ENCODE measurements around the gene SLC36A1. TPM values are rescaled to one million over a fixed set of nuclear protein-coding genes. Genes with fewer than 3 reads are reported as not detected.
A peak's percentile ranks its signal among the peaks of the same experiment; 100 is the strongest.

Gene SLC36A1
- total RNA-seq, 2 experiments from 2014 or later, result 3.5 to 3.7 TPM

GRCh38 chr5:151427258-151427657, 20.1 kb upstream of the SLC36A1 start:
- CTCF ChIA-PET, result interaction anchor here (1.2 kb wide), 1 partner anchor 96 kb away, joined by 3 read pairs; no protein-coding TSS in a partner anchor
- DNase-seq, result no peak

GRCh38 chr5:151430731-151431130, 16.7 kb upstream of the SLC36A1 start:
- no peaks in the 10 kb centered on the region for H3K36me3 Mint-ChIP-seq (ENCODE audit: low read depth)
- intact Hi-C loops (cut with micrococcal nuclease), result no loop called here
- CTCF ChIA-PET, result interaction anchor here (1.0 to 1.2 kb wide), 3 partner anchors 25 to 221 kb away, joined by 3 to 4 read pairs (median 3); no protein-coding TSS in a partner anchor
- H3K27me3 Mint-ChIP-seq, result peaks cover 11% of the 10 kb centered on the region
- ATAC-seq (no peak), DNase-seq (no peak)
- no peaks in the 10 kb centered on the region for H3K4me1 Mint-ChIP-seq (ENCODE audit: low read depth)
- no peak overlapping the region for H3K27ac Mint-ChIP-seq
- peaks cover 2% of the 10 kb centered on the region for H3K9me3 Mint-ChIP-seq
- TF ChIP-seq CTCF (IDR thresholded peaks at IDR 0.05), result no peak
- no peak overlapping the region for H3K4me3 Mint-ChIP-seq
- POLR2A ChIA-PET, result no interaction called here

More at GRCh38 chr5:151427258-151427657, 20.1 kb upstream of the SLC36A1 start:
- peak; percentile 47 for ATAC-seq
- H3K27me3 Mint-ChIP-seq, result peaks cover 10% of the 10 kb centered on the region
- TF ChIP-seq CTCF (IDR thresholded peaks at IDR 0.05), result no peak
- H3K4me3 Mint-ChIP-seq, result no peak overlapping the region
- H3K9me3 Mint-ChIP-seq, result peaks cover 2% of the 10 kb centered on the region
- H3K4me1 Mint-ChIP-seq (ENCODE audit: low read depth), result no peaks in the 10 kb centered on the region
- intact Hi-C loops (cut with micrococcal nuclease), result no loop called here
- POLR2A ChIA-PET, result no interaction called here
- H3K27ac Mint-ChIP-seq, result no peak overlapping the region
- H3K36me3 Mint-ChIP-seq (ENCODE audit: low read depth), result no peaks in the 10 kb centered on the region

GRCh38 chr5:151431666-151432065, 15.7 kb upstream of the SLC36A1 start:
- no peak for ATAC-seq
- POLR2A ChIA-PET, result interaction anchor here (1.1 kb wide), 1 partner anchor 18 kb away, joined by 3 read pairs; no protein-coding TSS in a partner anchor
- Mint-ChIP-seq H3K9me3 (peaks cover 2% of the 10 kb centered on the region), H3K27me3 (peaks cover 9% of the 10 kb centered on the region), H3K4me3 (no peak overlapping the region), H3K27ac (no peak overlapping the region), H3K36me3 (ENCODE audit: low read depth) (no peaks in the 10 kb centered on the region), H3K4me1 (ENCODE audit: low read depth) (no peaks in the 10 kb centered on the region)
- intact Hi-C loops (cut with micrococcal nuclease), result no loop called here
- DNase-seq, result no peak
- TF ChIP-seq CTCF (IDR thresholded peaks at IDR 0.05), result no peak
- CTCF ChIA-PET, result interaction anchor here (0.9 to 1.2 kb wide), 3 partner anchors 16 to 92 kb away, joined by 3 read pairs; partner anchors contain the start of gene SLC36A1

- POLR2A ChIA-PET, result interaction anchor here (1.0 to 1.1 kb wide), 2 partner anchors 17 to 174 kb away, joined by 3 read pairs; no protein-coding TSS in a partner anchor
- TF ChIP-seq CTCF (IDR thresholded peaks at IDR 0.05), result no peak
- CTCF ChIA-PET, result interaction anchor here (0.6 to 0.9 kb wide), 2 partner anchors 15 to 84 kb away, joined by 3 read pairs; partner anchors contain the start of genes SLC36A1 and SLC36A2
- H3K4me1 Mint-ChIP-seq (ENCODE audit: low read depth), result no peaks in the 10 kb centered on the region
- peaks cover 2% of the 10 kb centered on the region for H3K9me3 Mint-ChIP-seq
- H3K36me3 Mint-ChIP-seq (ENCODE audit: low read depth), result no peaks in the 10 kb centered on the region
- H3K4me3 Mint-ChIP-seq, result no peak overlapping the region
- DNase-seq (no peak), ATAC-seq (no peak)
- no peak overlapping the region for H3K27ac Mint-ChIP-seq
- peaks cover 10% of the 10 kb centered on the region for H3K27me3 Mint-ChIP-seq
- intact Hi-C loops (cut with micrococcal nuclease), result no loop called here
These were observed 15.2 kb upstream of the SLC36A1 start for GRCh38 chr5:151432210-151432609.

- peaks cover 10% of the 10 kb centered on the region for H3K27me3 Mint-ChIP-seq
- ChIA-PET POLR2A (no interaction called here), CTCF (no interaction called here)
- no peak overlapping the region for H3K4me3 Mint-ChIP-seq
- intact Hi-C loops (cut with micrococcal nuclease), result no loop called here
- no peaks in the 10 kb centered on the region for H3K4me1 Mint-ChIP-seq (ENCODE audit: low read depth)
- H3K36me3 Mint-ChIP-seq (ENCODE audit: low read depth), result no peaks in the 10 kb centered on the region
- DNase-seq (no peak), ATAC-seq (no peak)
- no peak for TF ChIP-seq CTCF (IDR thresholded peaks at IDR 0.05)
- H3K27ac Mint-ChIP-seq, result no peak overlapping the region
- H3K9me3 Mint-ChIP-seq, result peaks cover under 1% of the 10 kb centered on the region
These were observed 12.7 kb upstream of the SLC36A1 start for GRCh38 chr5:151434570-151435237.
